ENCODE measurements around the gene CACNA1A. TPM values are rescaled to one million over a fixed set of nuclear protein-coding genes. Genes with fewer than 3 reads are reported as not detected.

The CACNA1A gene
- total RNA-seq, 2 donors from 2014 or later: 0.34 to 0.37 TPM

DNA sequence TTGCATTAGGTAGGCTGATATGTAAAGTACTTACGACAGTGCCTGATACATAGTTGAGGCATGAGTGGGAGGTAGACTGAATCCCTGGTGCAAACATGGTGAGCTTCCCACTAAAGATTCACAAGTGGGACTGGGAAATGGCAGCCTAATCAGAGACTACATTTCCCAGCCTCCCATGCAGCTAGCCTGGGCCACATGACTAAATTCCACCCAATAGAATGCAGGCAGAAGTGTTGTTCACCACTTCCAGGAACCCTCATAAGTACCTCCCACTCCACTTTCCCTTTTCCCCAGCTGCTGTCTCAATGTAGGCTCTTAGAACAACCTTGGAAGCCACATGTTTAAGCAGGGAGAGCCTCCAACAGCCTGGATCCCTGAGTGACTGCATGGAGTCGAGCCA is 104.9 kb downstream of the CACNA1A start:
- ATAC-seq (replicated peaks in 1 of 2) (no peak), DNase-seq (no peak)
- no peaks in the 10 kb centered on the region for H3K4me1 Mint-ChIP-seq (ENCODE audit: low read depth)
- no peak overlapping the region for H3K4me3 Mint-ChIP-seq
- H3K36me3 Mint-ChIP-seq (ENCODE audit: insufficient read depth in 2 of 2): peaks cover 0 to 4% of the 10 kb centered on the region in 2 donors
- peaks cover 5 to 7% of the 10 kb centered on the region in 2 donors for H3K9me3 Mint-ChIP-seq
- peaks cover 13% of the 10 kb centered on the region for H3K27me3 Mint-ChIP-seq (ENCODE audit: low read depth)
- no peak overlapping the region for H3K27ac Mint-ChIP-seq

DNA sequence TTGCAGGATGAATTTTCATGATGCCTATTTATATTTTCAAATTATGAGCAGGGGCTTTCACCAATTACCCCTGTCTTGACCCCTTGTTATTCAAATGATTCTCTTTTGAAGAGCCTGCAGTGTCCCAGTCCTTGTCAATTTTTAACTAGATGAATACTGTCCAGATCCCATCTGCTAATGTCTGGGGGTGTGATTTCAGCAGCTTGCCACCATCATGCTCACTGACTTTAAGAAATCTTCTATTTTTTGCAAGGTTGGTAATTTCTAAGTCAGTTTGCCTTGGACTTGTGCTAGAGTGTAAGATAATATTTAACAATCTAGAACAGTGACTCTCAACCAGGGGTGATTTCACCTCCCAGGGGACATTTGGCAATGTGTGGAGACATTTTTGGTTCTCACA is 106.0 kb downstream of the CACNA1A start:
- Mint-ChIP-seq H3K27me3 (ENCODE audit: low read depth) (peaks cover 20% of the 10 kb centered on the region), H3K27ac (no peak overlapping the region), H3K36me3 (ENCODE audit: insufficient read depth in 2 of 2) (peaks cover 0 to 4% of the 10 kb centered on the region in 2 donors), H3K4me3 (no peak overlapping the region), H3K9me3 (peaks cover 5 to 7% of the 10 kb centered on the region in 2 donors), H3K4me1 (ENCODE audit: low read depth) (no peaks in the 10 kb centered on the region)
- DNase-seq (no peak), ATAC-seq (replicated peaks in 1 of 2) (no peak)

DNA sequence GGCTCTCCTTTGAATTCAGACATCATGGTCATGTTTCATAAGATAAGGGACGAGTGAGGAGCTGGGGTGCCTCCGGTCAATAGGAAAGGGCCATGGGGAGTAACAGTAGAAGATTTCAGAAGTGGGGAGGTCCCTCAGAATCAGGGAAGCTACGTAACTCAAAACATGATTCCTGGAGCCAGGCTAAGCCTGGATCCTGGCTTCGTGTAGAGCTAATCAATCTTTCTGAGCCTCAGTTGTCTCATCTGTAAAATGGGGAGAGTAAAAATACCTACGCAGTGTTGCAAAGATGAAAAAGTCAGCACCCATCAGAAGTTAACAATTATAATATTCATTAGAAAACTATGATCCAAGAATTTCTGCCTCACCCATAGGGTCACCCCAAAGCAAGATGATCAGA is 106.5 kb downstream of the CACNA1A start:
- Mint-ChIP-seq H3K27me3 (ENCODE audit: low read depth) (peaks cover 21% of the 10 kb centered on the region), H3K27ac (no peak overlapping the region), H3K36me3 (ENCODE audit: insufficient read depth in 2 of 2) (peaks cover 0 to 4% of the 10 kb centered on the region in 2 donors), H3K9me3 (peaks cover 5 to 7% of the 10 kb centered on the region in 2 donors), H3K4me3 (no peak overlapping the region), H3K4me1 (ENCODE audit: low read depth) (no peaks in the 10 kb centered on the region)
- DNase-seq (no peak), ATAC-seq (replicated peaks in 1 of 2) (no peak)

DNA sequence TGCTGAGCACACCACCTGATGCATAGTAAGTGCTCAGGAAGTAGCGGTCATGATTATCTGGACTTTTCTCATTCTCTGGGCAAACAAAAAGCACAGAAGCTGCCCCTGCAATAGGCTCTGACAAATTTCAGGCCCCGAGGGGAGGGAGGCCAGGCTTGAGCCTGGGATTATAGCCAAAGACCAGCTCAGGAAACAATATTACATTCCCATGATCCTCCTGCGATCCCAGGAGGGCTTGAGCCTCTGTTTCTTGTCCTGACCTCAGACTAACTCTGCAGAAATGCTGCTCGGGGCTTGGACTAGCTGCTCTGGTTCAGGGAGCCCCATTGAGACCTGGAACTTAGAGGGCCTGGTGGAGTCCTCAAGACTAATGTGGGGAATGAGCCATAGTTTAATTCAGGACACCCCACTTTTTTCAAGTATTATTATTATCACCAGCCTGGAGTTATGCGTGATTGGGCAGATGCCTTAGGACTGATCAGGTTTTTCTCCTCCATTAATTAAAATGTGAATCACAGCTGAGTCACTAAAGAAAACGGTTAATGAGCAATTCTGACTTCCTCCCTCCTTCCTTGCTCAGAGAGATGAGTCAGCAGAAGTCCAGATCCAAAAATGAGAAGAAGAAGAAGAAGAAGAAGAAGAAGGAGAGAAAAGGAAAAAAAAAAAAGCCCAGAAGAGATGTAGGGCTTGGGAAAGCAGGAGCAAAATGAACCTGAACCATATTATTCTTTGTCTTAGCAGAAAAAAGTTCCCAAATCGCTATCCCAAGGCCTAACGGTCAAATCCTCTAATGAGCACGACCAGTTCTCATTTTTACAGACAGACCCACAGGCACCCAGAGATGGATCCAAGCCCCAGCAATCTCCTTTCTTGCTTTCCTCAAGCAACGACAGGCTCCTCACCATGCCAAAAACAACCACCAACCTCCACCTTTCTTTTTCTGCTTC is 107.2 kb downstream of the CACNA1A start:
- no peak overlapping the region for H3K27ac Mint-ChIP-seq
- H3K36me3 Mint-ChIP-seq (ENCODE audit: insufficient read depth in 2 of 2): peaks cover 0 to 4% of the 10 kb centered on the region in 2 donors
- H3K4me3 Mint-ChIP-seq: no peak overlapping the region
- ATAC-seq (replicated peaks in 1 of 2) (no peak), DNase-seq (no peak)
- peaks cover 28% of the 10 kb centered on the region for H3K27me3 Mint-ChIP-seq (ENCODE audit: low read depth)
- H3K4me1 Mint-ChIP-seq (ENCODE audit: low read depth): no peaks in the 10 kb centered on the region
- H3K9me3 Mint-ChIP-seq: peaks cover 5 to 7% of the 10 kb centered on the region in 2 donors

DNA sequence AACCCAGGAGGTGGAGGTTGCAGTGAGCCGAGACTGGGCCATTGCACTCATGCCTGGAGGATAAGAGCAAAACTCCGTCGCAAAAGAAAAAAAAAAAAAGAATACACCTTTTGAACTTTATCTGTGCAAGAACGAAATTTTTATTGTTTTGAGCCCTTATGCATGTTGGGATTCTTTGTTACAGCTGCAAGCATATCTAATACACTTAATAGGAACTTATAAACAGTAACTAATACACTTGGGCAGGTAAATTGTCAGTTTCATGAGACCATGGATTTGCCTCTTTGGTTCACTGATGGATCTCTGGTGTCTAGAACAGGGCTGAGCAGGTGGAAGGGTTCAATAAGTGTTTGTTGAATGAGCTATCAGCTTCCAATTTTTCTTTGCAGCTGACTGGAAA is 108.1 kb downstream of the CACNA1A start:
- no peak for ATAC-seq (replicated peaks in 1 of 2)
- Mint-ChIP-seq H3K27ac (no peak overlapping the region), H3K4me1 (ENCODE audit: low read depth) (no peaks in the 10 kb centered on the region), H3K9me3 (peaks cover 5 to 7% of the 10 kb centered on the region in 2 donors), H3K36me3 (ENCODE audit: insufficient read depth in 2 of 2) (peaks cover 0 to 4% of the 10 kb centered on the region in 2 donors), H3K4me3 (no peak overlapping the region), H3K27me3 (ENCODE audit: low read depth) (peaks cover 37% of the 10 kb centered on the region)
- no peak for DNase-seq

DNA sequence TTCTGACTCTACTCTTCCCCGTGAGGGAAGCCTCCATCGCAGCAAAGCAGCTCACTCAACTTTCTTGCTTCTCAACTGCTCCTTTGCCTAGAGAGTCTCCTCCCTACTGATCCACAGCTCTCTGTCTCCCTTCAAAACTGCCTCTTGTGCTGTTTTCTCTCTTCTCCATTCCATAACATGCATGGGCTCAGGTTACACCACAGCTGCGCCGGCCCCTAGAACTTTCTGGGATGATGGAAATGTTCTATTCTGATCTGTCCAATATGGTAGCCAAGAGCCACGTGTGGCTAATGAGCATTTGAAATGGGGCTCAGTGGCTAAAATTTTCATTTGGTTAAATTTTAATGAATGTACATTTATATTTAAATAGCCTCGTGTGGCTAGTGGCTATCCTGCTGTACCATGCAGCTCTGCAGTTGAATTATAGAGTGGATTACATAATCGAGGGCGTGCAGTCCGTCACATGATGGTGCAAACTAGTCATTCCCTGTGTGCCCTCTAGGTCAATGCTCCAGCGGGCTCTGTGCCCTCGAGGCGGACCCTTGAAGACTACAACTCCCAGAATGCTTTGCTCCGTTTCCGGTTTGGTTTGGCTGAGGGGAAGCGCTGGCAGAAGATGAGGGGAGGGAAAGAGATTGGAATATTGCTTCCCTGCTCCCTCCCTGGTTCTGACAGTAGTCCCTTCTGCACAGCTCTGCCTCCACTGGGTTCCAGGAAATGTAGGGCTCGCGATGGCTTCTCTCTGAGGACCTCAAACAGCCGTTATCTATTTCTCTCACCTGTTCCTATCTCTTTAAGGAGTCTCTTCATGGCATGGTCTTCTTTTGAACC is 109.8 kb downstream of the CACNA1A start:
- Mint-ChIP-seq H3K9me3 (peaks cover 3 to 5% of the 10 kb centered on the region in 2 donors), H3K4me3 (no peak overlapping the region), H3K4me1 (ENCODE audit: low read depth) (no peaks in the 10 kb centered on the region), H3K27me3 (ENCODE audit: low read depth) (peaks cover 49% of the 10 kb centered on the region), H3K27ac (no peak overlapping the region), H3K36me3 (ENCODE audit: insufficient read depth in 2 of 2) (no peaks in the 10 kb centered on the region)
- ATAC-seq (replicated peaks in 1 of 2) (no peak), DNase-seq (no peak)

DNA sequence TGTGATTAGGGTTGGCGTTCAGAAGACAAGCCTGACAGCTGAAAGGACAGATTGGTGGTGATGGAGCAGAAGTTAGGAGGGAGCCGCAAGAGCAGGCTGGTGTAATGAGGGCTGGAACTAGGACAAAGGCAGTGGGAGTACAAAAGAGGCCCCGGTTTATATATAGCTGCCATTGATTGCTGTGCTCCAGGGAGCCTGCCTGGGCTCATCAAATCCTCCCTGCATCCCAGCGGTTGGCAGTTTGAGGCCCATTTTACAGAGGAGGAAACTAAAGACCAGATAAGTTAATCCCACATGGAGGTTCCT is 123.7 kb downstream of the CACNA1A start:
- ATAC-seq (replicated peaks in 1 of 2): no peak
- Mint-ChIP-seq H3K36me3 (ENCODE audit: insufficient read depth in 2 of 2) (no peaks in the 10 kb centered on the region), H3K9me3 (no peaks in the 10 kb centered on the region), H3K4me3 (no peak overlapping the region), H3K4me1 (ENCODE audit: low read depth) (no peaks in the 10 kb centered on the region), H3K27me3 (ENCODE audit: low read depth) (no peaks in the 10 kb centered on the region), H3K27ac (no peak overlapping the region)
- DNase-seq: no peak

DNA sequence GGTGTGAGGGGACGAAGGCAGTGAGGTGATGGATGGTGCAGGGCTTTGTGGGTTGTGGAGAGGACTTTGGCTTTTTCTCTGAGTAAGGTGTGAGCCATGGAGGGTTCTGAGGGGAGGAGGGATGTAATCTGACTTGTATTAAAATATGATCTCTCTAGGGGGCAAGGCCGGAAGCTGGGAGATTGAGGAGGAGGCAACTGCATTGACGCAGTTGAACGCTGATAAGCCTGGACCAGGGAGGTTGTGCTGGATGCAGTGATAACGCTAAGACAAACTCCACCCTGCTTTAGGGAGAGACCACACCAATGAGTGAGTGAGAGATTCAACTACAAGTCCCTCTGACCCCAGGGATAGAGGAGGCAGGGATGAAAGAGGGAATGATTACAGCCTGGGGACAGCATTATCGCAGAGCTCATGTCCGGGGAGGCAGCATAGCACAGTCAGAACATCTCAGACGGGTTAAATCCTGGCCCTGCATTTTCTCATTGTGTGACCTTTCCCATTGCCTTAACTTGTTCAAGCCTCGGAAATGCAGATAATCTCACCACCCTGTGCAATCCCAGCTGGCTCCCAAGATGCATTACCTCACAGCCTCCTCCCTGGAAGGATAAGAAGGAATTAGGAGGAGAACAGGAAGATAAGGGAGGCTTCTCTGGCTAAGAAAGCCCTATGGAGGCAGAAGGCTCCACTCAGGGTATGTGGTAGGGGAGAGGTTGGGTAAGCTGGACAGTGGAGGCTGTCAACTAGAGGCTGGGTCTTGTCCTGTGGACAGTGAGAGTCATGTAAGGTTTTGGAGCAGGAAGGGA is 124.2 kb downstream of the CACNA1A start:
- Mint-ChIP-seq H3K9me3 (no peaks in the 10 kb centered on the region), H3K27ac (no peak overlapping the region), H3K27me3 (ENCODE audit: low read depth) (no peaks in the 10 kb centered on the region), H3K4me1 (ENCODE audit: low read depth) (no peaks in the 10 kb centered on the region), H3K36me3 (ENCODE audit: insufficient read depth in 2 of 2) (no peaks in the 10 kb centered on the region), H3K4me3 (no peak overlapping the region)
- no peak for ATAC-seq (replicated peaks in 1 of 2)
- no peak for DNase-seq

DNA sequence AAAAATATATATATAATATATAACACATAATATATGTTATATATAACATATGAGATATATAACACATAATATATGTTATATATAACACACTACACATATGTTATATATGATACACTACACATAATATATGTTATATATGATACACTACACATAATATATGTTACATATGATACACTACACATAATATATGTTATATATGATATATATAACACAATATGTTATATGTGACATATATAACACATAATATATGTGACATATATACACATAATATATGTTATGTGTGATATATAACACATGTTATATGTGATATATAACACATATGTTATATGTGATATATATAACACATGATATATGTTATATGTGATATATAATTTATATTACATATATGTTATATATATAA is 129.7 kb downstream of the CACNA1A start:
- H3K27me3 Mint-ChIP-seq (ENCODE audit: low read depth): no peaks in the 10 kb centered on the region
- no peak overlapping the region for H3K4me3 Mint-ChIP-seq
- no peaks in the 10 kb centered on the region for H3K9me3 Mint-ChIP-seq
- H3K27ac Mint-ChIP-seq: no peak overlapping the region
- ATAC-seq (replicated peaks in 1 of 2) (no peak), DNase-seq (no peak)
- no peaks in the 10 kb centered on the region for H3K36me3 Mint-ChIP-seq (ENCODE audit: insufficient read depth in 2 of 2)
- no peaks in the 10 kb centered on the region for H3K4me1 Mint-ChIP-seq (ENCODE audit: low read depth)

DNA sequence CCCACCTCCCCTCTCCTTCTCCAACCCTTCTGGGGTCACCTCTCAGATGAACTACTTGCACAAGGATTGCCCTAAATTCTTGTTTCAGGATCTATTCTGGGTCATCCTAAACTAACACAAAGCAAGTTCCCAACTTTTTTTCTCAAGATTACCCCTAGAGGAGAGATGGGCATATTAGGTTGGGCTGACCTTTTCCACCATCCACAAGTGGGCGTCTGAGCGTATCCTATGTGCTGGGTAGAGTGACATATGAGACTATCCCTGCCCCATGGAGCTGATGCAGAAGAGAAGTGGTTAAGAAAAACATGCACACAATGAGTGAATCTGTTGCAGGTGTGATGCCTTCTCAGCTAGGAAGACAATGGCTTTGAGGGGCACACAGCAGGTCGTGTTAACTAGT is 132.7 kb downstream of the CACNA1A start:
- no peak for DNase-seq
- H3K4me3 Mint-ChIP-seq: no peak overlapping the region

DNA sequence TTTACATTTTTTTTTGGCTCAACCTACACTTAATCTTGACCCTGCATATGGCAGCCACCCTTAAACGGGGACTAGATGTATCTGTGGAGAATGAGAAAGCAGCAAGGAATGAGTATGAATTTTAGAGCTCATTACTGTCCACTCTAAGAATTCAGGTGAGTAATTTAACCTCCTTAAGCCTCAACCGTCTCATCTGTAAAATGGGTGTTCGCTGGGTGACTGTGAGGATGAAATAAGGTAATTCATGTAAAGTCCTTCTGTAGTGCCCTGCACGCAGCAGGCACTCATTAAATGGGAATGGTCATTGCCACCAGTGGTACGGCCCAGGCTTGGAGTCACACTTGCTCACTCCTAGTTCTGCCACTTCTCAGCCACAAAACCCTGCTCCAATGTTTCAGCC is 135.3 kb downstream of the CACNA1A start:
- H3K36me3 Mint-ChIP-seq (ENCODE audit: insufficient read depth in 2 of 2): no peaks in the 10 kb centered on the region
- H3K9me3 Mint-ChIP-seq: no peaks in the 10 kb centered on the region
- ATAC-seq (replicated peaks in 1 of 2) (no peak), DNase-seq (no peak)
- H3K27ac Mint-ChIP-seq: no peak overlapping the region
- no peaks in the 10 kb centered on the region for H3K4me1 Mint-ChIP-seq (ENCODE audit: low read depth)
- H3K27me3 Mint-ChIP-seq (ENCODE audit: low read depth): no peaks in the 10 kb centered on the region
- H3K4me3 Mint-ChIP-seq: no peak overlapping the region

More for the DNA sequence above, 132.7 kb downstream of the CACNA1A start:
- Mint-ChIP-seq H3K4me1 (ENCODE audit: low read depth) (no peaks in the 10 kb centered on the region), H3K36me3 (ENCODE audit: insufficient read depth in 2 of 2) (no peaks in the 10 kb centered on the region), H3K9me3 (no peaks in the 10 kb centered on the region), H3K27me3 (ENCODE audit: low read depth) (no peaks in the 10 kb centered on the region), H3K27ac (no peak overlapping the region)
- no peak for ATAC-seq (replicated peaks in 1 of 2)

DNA sequence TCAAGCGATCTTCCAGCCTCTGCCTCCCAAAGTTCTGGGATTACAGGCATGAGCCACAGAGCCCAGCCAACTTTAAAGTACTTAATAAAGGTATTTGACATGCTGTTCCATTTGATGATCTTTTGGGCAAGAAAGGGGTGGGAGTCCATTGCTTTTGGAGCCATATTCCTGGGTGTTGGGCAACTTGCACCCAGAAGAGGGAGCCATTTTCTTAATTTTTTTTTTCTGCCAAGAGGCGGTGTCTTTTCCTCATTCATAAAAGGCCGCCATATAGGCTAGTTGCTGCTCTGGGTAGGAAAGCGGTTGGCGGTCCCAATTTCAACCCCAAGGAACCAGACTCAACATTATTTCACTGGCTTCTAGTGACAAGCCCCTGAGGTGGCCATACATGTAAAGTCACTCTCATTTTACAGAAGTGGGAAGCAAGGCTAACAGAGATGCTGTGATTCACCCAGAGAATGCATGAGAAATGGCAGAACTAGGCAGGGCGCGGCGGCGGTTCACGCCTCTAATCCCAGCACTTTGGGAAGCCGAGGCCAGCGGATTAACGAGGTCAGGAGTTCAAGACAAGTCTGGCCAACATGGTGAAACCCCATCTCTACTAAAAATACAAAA is 139.6 kb downstream of the CACNA1A start:
- H3K27ac Mint-ChIP-seq: no peak overlapping the region

More for the DNA sequence above, 139.6 kb downstream of the CACNA1A start:
- no peak overlapping the region for H3K4me3 Mint-ChIP-seq
- no peaks in the 10 kb centered on the region for H3K27me3 Mint-ChIP-seq (ENCODE audit: low read depth)
- H3K4me1 Mint-ChIP-seq (ENCODE audit: low read depth): no peaks in the 10 kb centered on the region
- DNase-seq (no peak), ATAC-seq (replicated peaks in 1 of 2) (no peak)
- no peaks in the 10 kb centered on the region for H3K9me3 Mint-ChIP-seq
- no peaks in the 10 kb centered on the region for H3K36me3 Mint-ChIP-seq (ENCODE audit: insufficient read depth in 2 of 2)
